Hepatocyte (in vitro differentiated cells): ENCODE results near the gene ULK4.

Source experiments
- CTCF ChIP-seq: fragments of 200-600 bp; sonication (generic); IDR thresholded peaks from 2 replicates; pipeline ENCODE4 v1.5.1; 2016; ENCODE audit warnings: antibody characterized with exemption, mild to moderate bottlenecking; ENCODE audit not compliant: poor library complexity
- EZH2 ChIP-seq: fragments of 200-600 bp; sonication (generic); IDR thresholded peaks from 2 replicates; pipeline ENCODE4 v1.6.1; 2016; ENCODE audit warnings: antibody characterized with exemption, mild to moderate bottlenecking, borderline replicate concordance

DNA sequence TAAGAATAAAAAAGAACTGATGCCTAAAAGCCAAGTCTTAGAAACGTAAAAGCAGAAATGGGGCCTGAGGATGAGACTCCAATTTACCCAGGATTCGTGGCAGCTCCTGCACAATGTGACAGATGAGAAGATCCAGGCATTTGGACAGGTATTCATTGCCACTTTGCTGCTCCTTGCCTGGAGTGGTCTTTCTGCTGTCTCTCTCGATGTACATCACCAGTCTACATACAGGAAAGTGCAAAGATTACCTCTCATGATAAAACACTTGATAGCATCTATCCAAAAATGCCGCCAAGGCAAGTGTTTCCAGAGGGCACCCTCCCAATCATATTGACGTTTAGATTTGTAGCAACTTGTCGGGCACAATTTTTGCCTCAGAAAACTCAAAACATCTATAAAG is 244.3 kb downstream of the ULK4 start:
- TF ChIP-seq CTCF = no peak
- TF ChIP-seq EZH2 = no peak
